GM21381 (cell line): ENCODE measurements around the gene LSM7.

Experiments used
- ATAC-seq: cut with Tn5 transposase; IDR thresholded peaks from one replicate; pipeline ENCODE4 v1.9.1; 2021; ENCODE audit warnings: mild to moderate bottlenecking, moderate library complexity; ENCODE audit not compliant: unreplicated experiment

LSM7 gene

GRCh38 chr19:2338751-2339643, 10.6 kb upstream of the LSM7 start:
- ATAC-seq = no peak

GRCh38 chr19:2338055-2338615, 9.7 kb upstream of the LSM7 start:
- ATAC-seq = no peak

GRCh38 chr19:2337329-2337707, 8.9 kb upstream of the LSM7 start:
- no peak for ATAC-seq

- no peak for ATAC-seq
Observed at GRCh38 chr19:2336528-2337328, 8.3 kb upstream of the LSM7 start.

- ATAC-seq = no peak
Observed at GRCh38 chr19:2335848-2336247, 7.5 kb upstream of the LSM7 start.

GRCh38 chr19:2334986-2335846, 6.8 kb upstream of the LSM7 start:
- no peak for ATAC-seq

- ATAC-seq = no peak
Observed at GRCh38 chr19:2334426-2334825, 6.0 kb upstream of the LSM7 start.

- no peak for ATAC-seq
Observed at GRCh38 chr19:2333807-2334211, 5.4 kb upstream of the LSM7 start.

- no peak for ATAC-seq
Observed at GRCh38 chr19:2333027-2333806, 4.8 kb upstream of the LSM7 start.

GRCh38 chr19:2332341-2333026, 4.1 kb upstream of the LSM7 start:
- no peak for ATAC-seq

- ATAC-seq = no peak
Observed at GRCh38 chr19:2331601-2332246, 3.3 kb upstream of the LSM7 start.

GRCh38 chr19:2330632-2331284, 2.4 kb upstream of the LSM7 start:
- no peak for ATAC-seq

- ATAC-seq = no peak
Observed at GRCh38 chr19:2330255-2330631, 1.9 kb upstream of the LSM7 start.

GRCh38 chr19:2329501-2329916, 1.1 kb upstream of the LSM7 start:
- no peak for ATAC-seq

- no peak for ATAC-seq
Observed at GRCh38 chr19:2329149-2329478, 728 bp upstream of the LSM7 start.

- no peak for ATAC-seq
Observed at GRCh38 chr19:2327773-2328400, 499 bp downstream of the LSM7 start.

- ATAC-seq = no peak
Observed at GRCh38 chr19:2326699-2327360, 1.6 kb downstream of the LSM7 start.
